ENCODE results near the gene CCDC82. TPM values are rescaled to one million over a fixed set of nuclear protein-coding genes. Genes with fewer than 3 reads are reported as not detected.

The CCDC82 gene
- total and polyA plus RNA-seq, 8 donors = 12.0 to 188 (median 48.0) TPM

GRCh38 chr11:96311120-96311568 lies 78.6 kb downstream of the CCDC82 start:
- 29 to 44% (median 32%) methylated on average over 2 of the region's 2 CpGs for WGBS, 5 donors
- Histone ChIP-seq H3K36me3 (no peaks in the 10 kb centered on the region), H3K9me3 (no peaks in the 10 kb centered on the region), H3K27me3 (no peaks in the 10 kb centered on the region), H3K27ac (peak overlapping the region; percentile 38 to 79 (median 71)), H3K4me3 (no peak overlapping the region), H3K4me1 (peaks cover 51 to 94% (median 66%) of the 10 kb centered on the region in 4 donors)
- peak in 1 of 2 donors; percentile 71 for DNase-seq
- TF ChIP-seq EP300 (IDR thresholded peaks at IDR 0.05) = no peak
- TF ChIP-seq POLR2AphosphoS5 (IDR thresholded peaks at IDR 0.05) = no peak
- TF ChIP-seq, protein P1, sequence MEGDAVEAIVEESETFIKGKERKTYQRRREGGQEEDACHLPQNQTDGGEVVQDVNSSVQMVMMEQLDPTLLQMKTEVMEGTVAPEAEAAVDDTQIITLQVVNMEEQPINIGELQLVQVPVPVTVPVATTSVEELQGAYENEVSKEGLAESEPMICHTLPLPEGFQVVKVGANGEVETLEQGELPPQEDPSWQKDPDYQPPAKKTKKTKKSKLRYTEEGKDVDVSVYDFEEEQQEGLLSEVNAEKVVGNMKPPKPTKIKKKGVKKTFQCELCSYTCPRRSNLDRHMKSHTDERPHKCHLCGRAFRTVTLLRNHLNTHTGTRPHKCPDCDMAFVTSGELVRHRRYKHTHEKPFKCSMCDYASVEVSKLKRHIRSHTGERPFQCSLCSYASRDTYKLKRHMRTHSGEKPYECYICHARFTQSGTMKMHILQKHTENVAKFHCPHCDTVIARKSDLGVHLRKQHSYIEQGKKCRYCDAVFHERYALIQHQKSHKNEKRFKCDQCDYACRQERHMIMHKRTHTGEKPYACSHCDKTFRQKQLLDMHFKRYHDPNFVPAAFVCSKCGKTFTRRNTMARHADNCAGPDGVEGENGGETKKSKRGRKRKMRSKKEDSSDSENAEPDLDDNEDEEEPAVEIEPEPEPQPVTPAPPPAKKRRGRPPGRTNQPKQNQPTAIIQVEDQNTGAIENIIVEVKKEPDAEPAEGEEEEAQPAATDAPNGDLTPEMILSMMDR (IDR thresholded peaks at IDR 0.05) = no peak
- TF ChIP-seq POLR2A (IDR thresholded peaks at IDR 0.05) = no peak
- intact Hi-C loops (cut with DNase I; ENCODE audit: low total_unique reads) = no loop called here

GRCh38 chr11:96310236-96310635 lies 79.5 kb downstream of the CCDC82 start:
- no peak for TF ChIP-seq POLR2AphosphoS5 (IDR thresholded peaks at IDR 0.05)
- TF ChIP-seq, protein P1 (IDR thresholded peaks at IDR 0.05) = no peak
- TF ChIP-seq POLR2A (IDR thresholded peaks at IDR 0.05) = no peak
- TF ChIP-seq EP300 (IDR thresholded peaks at IDR 0.05) = no peak
- no peak overlapping the region for H3K4me3 ChIP-seq
- no peak for DNase-seq
- no peaks in the 10 kb centered on the region for H3K27me3 ChIP-seq
- intact Hi-C loops (cut with DNase I; ENCODE audit: low total_unique reads) = no loop called here
- H3K9me3 ChIP-seq = no peaks in the 10 kb centered on the region
- peak overlapping the region in 3 of 5 donors; percentile 38 to 74 (median 71) for H3K27ac ChIP-seq
- H3K36me3 ChIP-seq = no peaks in the 10 kb centered on the region
- WGBS, 5 donors = 63 to 76% (median 66%) methylated on average over 1 of the region's 1 CpG
- peaks cover 52 to 97% (median 70%) of the 10 kb centered on the region in 4 donors for H3K4me1 ChIP-seq

GRCh38 chr11:96309643-96310017 lies 80.1 kb downstream of the CCDC82 start:
- H3K4me1 ChIP-seq = peaks cover 47 to 91% (median 66%) of the 10 kb centered on the region in 4 donors
- peak overlapping the region in 2 of 5 donors; percentile 8 to 88 for H3K27ac ChIP-seq
- no peak for TF ChIP-seq POLR2A (IDR thresholded peaks at IDR 0.05)
- no peak for TF ChIP-seq EP300 (IDR thresholded peaks at IDR 0.05)
- TF ChIP-seq POLR2AphosphoS5 (IDR thresholded peaks at IDR 0.05) = no peak
- TF ChIP-seq, protein P1 (IDR thresholded peaks at IDR 0.05) = no peak
- H3K4me3 ChIP-seq = no peak overlapping the region
- H3K27me3 ChIP-seq = no peaks in the 10 kb centered on the region
- no peaks in the 10 kb centered on the region for H3K9me3 ChIP-seq
- no peaks in the 10 kb centered on the region for H3K36me3 ChIP-seq
- intact Hi-C loops (cut with DNase I; ENCODE audit: low total_unique reads) = no loop called here
- DNase-seq = no peak
- WGBS, 5 donors = 34 to 89% (median 49%) methylated on average over 5 of the region's 5 CpGs

- Histone ChIP-seq H3K27me3 (no peaks in the 10 kb centered on the region), H3K27ac (peak overlapping the region in 2 of 5 donors; percentile 8 to 88), H3K36me3 (no peaks in the 10 kb centered on the region), H3K4me3 (no peak overlapping the region), H3K4me1 (peaks cover 47 to 91% (median 62%) of the 10 kb centered on the region in 4 donors), H3K9me3 (no peaks in the 10 kb centered on the region)
- intact Hi-C loops (cut with DNase I; ENCODE audit: low total_unique reads) = no loop called here
- no peak for TF ChIP-seq POLR2A (IDR thresholded peaks at IDR 0.05)
- TF ChIP-seq, protein P1 (IDR thresholded peaks at IDR 0.05) = no peak
- TF ChIP-seq EP300 (IDR thresholded peaks at IDR 0.05) = no peak
- no peak for TF ChIP-seq POLR2AphosphoS5 (IDR thresholded peaks at IDR 0.05)
- no peak for DNase-seq
- 81 to 88% (median 86%) methylated on average over 2 of the region's 2 CpGs for WGBS, 5 donors
Measured at GRCh38 chr11:96309016-96309642, 80.6 kb downstream of the CCDC82 start.
